MM.1S (cell line): ENCODE results near the gene TSHZ3.

Experiments used
- DNase-seq: peaks from one replicate; pipeline ENCODE4 v3.0.0-alpha.2; 2015
- H2AFZ ChIP-seq: fragments of 300-600 bp; sonication (generic); 2 replicates; pipeline ENCODE4 v1.6.0; 2016; ENCODE audit warnings: antibody characterized with exemption, low read length
- H3F3A ChIP-seq: fragments of 300-600 bp; sonication (generic); 2 replicates; pipeline ENCODE4 v1.6.1; 2016; ENCODE audit warnings: mild to moderate bottlenecking, antibody characterized with exemption, low read length, moderate library complexity, mixed read lengths; ENCODE audit not compliant: insufficient read depth
- H3K27ac ChIP-seq: fragments of 300-600 bp; sonication (generic); 2 replicates; pipeline ENCODE4 v1.5.1; 2016; ENCODE audit warnings: mild to moderate bottlenecking, low read length
- H3K27me3 ChIP-seq: fragments of 300-600 bp; sonication (generic); replicated peaks from 2 replicates; pipeline ENCODE4 v1.6.0; 2016; ENCODE audit warnings: low read length; ENCODE audit not compliant: insufficient read depth
- H3K36me3 ChIP-seq: fragments of 300-600 bp; sonication (generic); replicated peaks from 2 replicates; pipeline ENCODE4 v1.6.1; 2016; ENCODE audit warnings: mild to moderate bottlenecking, low read length, mixed read lengths; ENCODE audit not compliant: insufficient read depth
- H3K4me1 ChIP-seq: fragments of 300-600 bp; sonication (generic); 2 replicates; pipeline ENCODE4 v1.6.1; 2016; ENCODE audit warnings: low read length, mixed read lengths
- H3K4me2 ChIP-seq: fragments of 300-600 bp; sonication (generic); 2 replicates; pipeline ENCODE4 v1.6.0; 2016; ENCODE audit warnings: low read depth, low read length
- H3K4me3 ChIP-seq: fragments of 300-600 bp; sonication (generic); 2 replicates; pipeline ENCODE4 v1.5.1; 2016; ENCODE audit warnings: low read length, mixed read lengths
- H3K79me2 ChIP-seq: fragments of 300-600 bp; sonication (generic); 2 replicates; pipeline ENCODE4 v1.6.1; 2016; ENCODE audit warnings: mixed run types, low read length, mixed read lengths
- H3K9ac ChIP-seq: fragments of 300-600 bp; sonication (generic); 2 replicates; pipeline ENCODE4 v1.6.1; 2016; ENCODE audit warnings: low read length, mixed read lengths
- H3K9me2 ChIP-seq: fragments of 300-600 bp; sonication (generic); replicated peaks from 2 replicates; pipeline ENCODE4 v1.6.1; 2016; ENCODE audit warnings: mild to moderate bottlenecking, low read length, mixed read lengths; ENCODE audit not compliant: insufficient read depth
- H3K9me3 ChIP-seq: fragments of 300-600 bp; sonication (generic); replicated peaks from 2 replicates; pipeline ENCODE4 v1.6.1; 2016; ENCODE audit warnings: mild to moderate bottlenecking, low read length, mixed read lengths; ENCODE audit not compliant: insufficient read depth
- H4K20me1 ChIP-seq: fragments of 300-600 bp; sonication (generic); 2 replicates; pipeline ENCODE4 v1.6.1; 2016; ENCODE audit warnings: mild to moderate bottlenecking, low read length, moderate library complexity, mixed read lengths; ENCODE audit not compliant: insufficient read depth
- CTCF ChIP-seq: fragments of 300-600 bp; sonication (generic); IDR thresholded peaks from 2 replicates; pipeline ENCODE4 v1.5.1; 2016; ENCODE audit warnings: antibody characterized with exemption, low read length, mixed read lengths
- EZH2 ChIP-seq: fragments of 300-600 bp; sonication (generic); optimal IDR thresholded peaks from 2 replicates; pipeline ENCODE3; 2017; ENCODE audit warnings: low read depth, mild to moderate bottlenecking, antibody characterized with exemption, low read length, mixed read lengths
- EZH2phosphoT487 ChIP-seq: fragments of 300-600 bp; sonication (generic); IDR thresholded peaks from 2 replicates; pipeline ENCODE4 v1.6.1; 2018; ENCODE audit warnings: antibody characterized with exemption, low read length

Gene TSHZ3

GRCh38 chr19:31318790-31319425 lies 30.3 kb downstream of the TSHZ3 start:
- Histone ChIP-seq H3K9me2 (no peaks in the 10 kb centered on the region), H3K27me3 (peaks cover 88% of the 10 kb centered on the region), H3K36me3 (no peaks in the 10 kb centered on the region), H2AFZ (no peak overlapping the region), H4K20me1 (no peaks in the 10 kb centered on the region), H3K9me3 (no peaks in the 10 kb centered on the region), H3K4me3 (no peak overlapping the region), H3K4me2 (no peak overlapping the region), H3K4me1 (no peaks in the 10 kb centered on the region), H3K79me2 (no peaks in the 10 kb centered on the region), H3K9ac (no peak overlapping the region), H3K27ac (no peak overlapping the region), H3F3A (no peaks in the 10 kb centered on the region)
- no peak for DNase-seq
- TF ChIP-seq EZH2phosphoT487 (no peak), CTCF (no peak), EZH2 (no peak)

DNA sequence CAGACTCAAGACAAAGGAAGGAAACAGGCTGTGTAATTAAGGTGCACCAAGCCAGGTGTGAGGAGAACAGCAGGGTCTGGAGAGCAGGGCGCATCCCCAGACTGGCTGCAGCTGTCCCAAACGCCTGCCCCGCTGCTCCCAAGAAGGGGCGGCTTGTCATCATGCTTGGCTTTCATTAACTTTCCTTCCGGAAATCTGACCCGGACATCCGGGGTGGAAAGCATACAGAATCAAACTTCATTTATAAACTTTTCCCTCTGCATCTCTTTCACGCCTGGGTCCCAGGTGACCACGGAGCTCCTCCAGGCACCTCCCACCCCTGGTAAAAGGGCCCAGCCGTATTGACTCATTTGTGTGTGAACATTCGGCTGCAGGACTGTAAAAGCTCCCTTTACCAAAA lies 31.7 kb downstream of the TSHZ3 start:
- Histone ChIP-seq H4K20me1 (no peaks in the 10 kb centered on the region), H3K4me2 (no peak overlapping the region), H2AFZ (no peak overlapping the region), H3K79me2 (no peaks in the 10 kb centered on the region), H3K4me1 (no peaks in the 10 kb centered on the region), H3K27me3 (peaks cover 88% of the 10 kb centered on the region), H3K4me3 (no peak overlapping the region), H3F3A (no peaks in the 10 kb centered on the region), H3K27ac (no peak overlapping the region), H3K9ac (no peak overlapping the region), H3K9me3 (no peaks in the 10 kb centered on the region), H3K36me3 (no peaks in the 10 kb centered on the region), H3K9me2 (no peaks in the 10 kb centered on the region)
- no peak for DNase-seq
- TF ChIP-seq EZH2 = no peak
- no peak for TF ChIP-seq CTCF
- no peak for TF ChIP-seq EZH2phosphoT487

DNA sequence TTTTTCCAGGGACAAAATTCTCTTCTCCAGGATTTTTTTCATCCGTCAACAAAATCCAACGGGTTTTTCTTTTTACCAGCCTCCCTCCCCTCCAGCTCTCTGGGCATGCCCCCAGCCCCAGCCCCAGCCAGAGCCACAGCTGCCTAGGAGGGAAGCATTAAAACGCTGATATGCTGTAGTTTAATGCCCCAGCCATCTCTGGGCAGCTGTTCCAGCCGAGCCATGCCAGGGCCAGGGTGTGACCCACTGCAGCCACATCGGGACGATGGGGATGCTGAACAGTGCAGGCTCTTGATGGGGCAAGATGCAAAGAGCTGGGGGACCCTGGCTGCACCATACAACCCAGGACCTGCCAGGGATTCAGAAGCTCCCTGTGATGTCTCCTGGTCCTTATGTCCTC lies 32.1 kb downstream of the TSHZ3 start:
- Histone ChIP-seq H3K27ac (no peak overlapping the region), H3K4me2 (no peak overlapping the region)

More for the DNA sequence above, 32.1 kb downstream of the TSHZ3 start:
- Histone ChIP-seq H2AFZ (no peak overlapping the region), H3K9ac (no peak overlapping the region), H3K9me2 (no peaks in the 10 kb centered on the region), H3K27me3 (peaks cover 83% of the 10 kb centered on the region), H3K9me3 (no peaks in the 10 kb centered on the region), H4K20me1 (no peaks in the 10 kb centered on the region), H3K36me3 (no peaks in the 10 kb centered on the region), H3K79me2 (no peaks in the 10 kb centered on the region), H3K4me3 (no peak overlapping the region), H3K4me1 (no peaks in the 10 kb centered on the region), H3F3A (no peaks in the 10 kb centered on the region)
- TF ChIP-seq CTCF (no peak), EZH2phosphoT487 (no peak), EZH2 (no peak)
- DNase-seq = no peak
